HepG2 (cell line): ENCODE measurements around the gene OTP. TPM values are rescaled to one million over a fixed set of nuclear protein-coding genes. Genes with fewer than 3 reads are reported as not detected.

Source experiments
- ATAC-seq: fragments of 200-7000 bp; cut with Tn5 transposase; 3 replicates; pipeline ENCODE4 v1.9.1; 2020; ENCODE audit warnings: mild to moderate bottlenecking, moderate library complexity
- BruUV-seq: library from RNA; stranded (reverse); fragments of 400-500 nt; replicated peaks from 2 replicates; lab custom pipeline; 2021; lab: Mats Ljungman, UMichigan
- CTCF ChIA-PET: fragments of 300-600 bp; formaldehyde crosslinking; extraction: SDS; loops from one replicate; lab custom pipeline; 2021; ENCODE audit warnings: low total read pairs, inconsistent platforms, low intra/inter-chr PET ratio; lab: Yijun Ruan, JAX
- POLR2A ChIA-PET: fragments of 350-600 bp; sonication (Branson Sonifier 250); formaldehyde crosslinking; loops from one replicate; lab custom pipeline; 2020; ENCODE audit warnings: antibody characterized with exemption, inconsistent platforms; lab: Yijun Ruan, JAX
- DNase-seq: peaks from one replicate; pipeline ENCODE4 v3.0.0-alpha.2; 2015; ENCODE audit warnings: low spot score
- FAIRE-seq: peaks from 3 replicates; lab custom pipeline; 2011; peaks lifted over from hg19 to GRCh38; lab: Jason Lieb, UNC
- H2AFZ ChIP-seq: one replicate; pipeline ENCODE4 v1.6.1; 2011; ENCODE audit warnings: low read length, inconsistent platforms
- H3K27ac ChIP-seq: fragments of 300-600 bp; 3 replicates; pipeline ENCODE4 v1.8.0; 2011; ENCODE audit warnings: mixed run types, mild to moderate bottlenecking, mixed read lengths, low read length, inconsistent platforms; ENCODE audit not compliant: insufficient read depth; ENCODE audit errors: extremely low read length
- H3K27me3 ChIP-seq, 2 experiments: fragments of 200-600 bp in 1 of 2; 2 replicates in 1 of 2; 3 replicates in 1 of 2; pipeline versions ENCODE4 v1.6.0 to v1.8.0; 2011; ENCODE audit warnings: low read length in 2 of 2, mild to moderate bottlenecking in 2 of 2, moderate library complexity in 2 of 2, inconsistent platforms in 1 of 2; ENCODE audit not compliant: insufficient read depth in 2 of 2, control insufficient read depth in 1 of 2
- H3K36me3 ChIP-seq, 2 experiments: fragments of 200-600 bp in 1 of 2; replicated peaks in 1 of 2; 2 replicates in 1 of 2; 3 replicates in 1 of 2; pipeline versions ENCODE4 v1.5.1 to v1.8.0; 2011; ENCODE audit warnings: low read length in 2 of 2, inconsistent platforms in 1 of 2; ENCODE audit not compliant: insufficient read depth in 2 of 2, control insufficient read depth in 1 of 2
- H3K4me1 ChIP-seq: 2 replicates; pipeline ENCODE4 v1.5.1; 2012; ENCODE audit warnings: low read length, inconsistent platforms; ENCODE audit not compliant: insufficient read depth
- H3K4me2 ChIP-seq: 2 replicates; pipeline ENCODE4 v1.6.0; 2011; ENCODE audit warnings: low read depth, low read length, inconsistent platforms
- H3K4me3 ChIP-seq, 3 experiments: fragments of 200-600 bp in 1 of 3; sonication (generic), shearing (Covaris generic) in 1 of 3; replicated peaks in 1 of 3; 2 replicates each; pipeline ENCODE4 v1.5.1; 2011 to 2016; ENCODE audit warnings: low read length in 3 of 3, inconsistent platforms in 2 of 3, low read depth in 2 of 3, mild to moderate bottlenecking in 2 of 3, control low read depth in 1 of 3, mixed read lengths in 1 of 3; ENCODE audit not compliant: insufficient read depth in 1 of 3
- H3K79me2 ChIP-seq: one replicate; pipeline ENCODE4 v1.6.1; 2011; ENCODE audit warnings: low read length, inconsistent platforms; ENCODE audit not compliant: insufficient read depth
- H3K9ac ChIP-seq: 2 replicates; pipeline ENCODE4 v1.6.0; 2011; ENCODE audit warnings: mild to moderate bottlenecking, low read depth, low read length, inconsistent platforms; ENCODE audit not compliant: insufficient read depth
- H3K9me3 ChIP-seq: 2 replicates; pipeline ENCODE4 v1.5.1; 2012; ENCODE audit warnings: mild to moderate bottlenecking, low read length
- H4K20me1 ChIP-seq: 2 replicates; pipeline ENCODE4 v1.6.0; 2011; ENCODE audit warnings: inconsistent platforms, mild to moderate bottlenecking, low read length, moderate library complexity; ENCODE audit not compliant: insufficient read depth
- HCFC1 ChIP-seq: fragments of 150-350 bp; IDR thresholded peaks from 2 replicates; pipeline ENCODE4 v1.6.1; 2014; ENCODE audit warnings: low read depth, low read length
- ZBTB1 ChIP-seq: sonication (generic); formaldehyde crosslinking; IDR thresholded peaks from 2 replicates; pipeline ENCODE4 v1.4.0; 2020; ENCODE audit warnings: missing genetic modification reagents, borderline replicate concordance
- ZKSCAN8 ChIP-seq: IDR thresholded peaks from 2 replicates; pipeline ENCODE4 v1.6.1; 2016; ENCODE audit warnings: borderline replicate concordance, missing genetic modification reagents, missing compliant biosample characterization
- WGBS: methylation state at CpG from one replicate; pipeline ENCODE4 v1.1.6; 2017; ENCODE audit warnings: low lambda C conversion rate; 5-methylcytosine and 5-hydroxymethylcytosine counted together
- in situ Hi-C: cut with HindIII; loops from 2 replicates; pipeline ENCODE4 v1.10.0; 2017; ENCODE audit warnings: low pct_unique_long_range_greater_than_20kb; ENCODE audit not compliant: extremely low pct_ligation_motif_present
- intact Hi-C: fragments of 100-400 bp; cut with micrococcal nuclease; formaldehyde crosslinking; loops from one replicate; pipeline ENCODE4 v1.10.0; 2022; ENCODE audit not compliant: unreplicated experiment
- polyA plus RNA-seq, 8 experiments: library from polyadenylated mRNA; depleted of rRNA in 3 of 8; stranded (reverse) in 7 of 8; unstranded in 1 of 8; fragments of >200 nt; fragmentation: Illumina TruSeq in 4 of 8; extraction: Trizol in 4 of 8; gene quantifications; 2 replicates each; pipeline versions ENCODE4 v1.2.1 to v1.2.3, GENCODE V29; 2011 to 2016; ENCODE audit warnings: low read depth in 4 of 8, missing spikeins in 1 of 8, mixed read lengths in 1 of 8; ENCODE audit not compliant: insufficient read depth in 1 of 8
- total RNA-seq, 5 experiments: library from RNA; depleted of rRNA; stranded (reverse); fragments of >200 nt; fragmentation: Illumina TruSeq; extraction: Trizol; gene quantifications; 2 replicates each; pipeline ENCODE4 v1.2.3, GENCODE V29; 2016; ENCODE audit warnings: low read depth in 1 of 5
- TF ChIP-seq, protein P1 (sequence below): sonication (generic); formaldehyde crosslinking; IDR thresholded peaks from 2 replicates; pipeline ENCODE4 v1.8.1; 2022; ENCODE audit warnings: mild to moderate bottlenecking, missing genetic modification reagents

Gene OTP
- total and polyA plus RNA-seq, 2 of the 13 experiments (the other 11 are each of a cell fraction or from before 2014, with no cell fraction given): not detected

DNA sequence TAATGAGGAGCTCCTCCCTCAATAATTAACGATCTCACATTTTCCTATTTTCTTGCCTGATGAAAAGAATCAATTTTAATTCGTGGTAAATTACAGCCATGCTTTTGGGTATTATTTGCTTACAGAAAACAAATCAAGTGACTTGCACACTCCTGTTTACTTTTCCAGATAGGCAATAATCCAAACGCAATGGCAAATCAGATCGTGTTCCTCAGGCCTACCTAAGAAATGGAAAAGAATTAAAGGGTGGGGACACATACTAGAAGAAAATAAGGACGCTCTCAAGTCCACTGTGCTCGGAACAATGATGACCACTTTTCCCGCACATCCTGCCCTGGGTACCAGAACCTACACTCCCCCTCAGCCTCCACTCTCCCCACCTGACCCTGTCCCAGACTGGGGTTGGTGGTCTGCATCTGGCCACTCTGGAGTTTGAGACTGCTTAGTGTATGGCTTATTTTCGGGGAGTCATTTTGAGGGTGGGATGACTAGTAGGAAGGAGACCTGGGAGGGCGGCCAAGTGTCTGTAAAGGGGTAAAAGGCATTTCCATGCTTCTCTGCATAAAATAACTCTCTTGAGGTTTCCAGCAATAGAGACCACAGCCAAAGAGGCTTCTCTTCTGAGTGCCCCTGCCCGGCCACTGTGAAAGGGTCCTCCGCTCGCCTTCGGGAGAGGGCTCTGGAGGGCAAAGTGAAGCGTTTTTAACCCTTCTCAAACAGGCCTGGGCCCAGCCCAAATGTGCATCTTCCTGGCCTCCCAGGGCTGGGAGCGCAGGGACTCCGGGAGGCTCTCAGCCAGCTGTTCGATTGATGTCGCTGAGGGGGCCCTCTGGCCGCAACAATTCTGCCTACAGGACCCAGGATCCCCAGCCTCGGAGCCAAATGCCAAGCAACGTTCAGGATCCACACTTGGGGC lies 4.5 kb upstream of the OTP start:
- WGBS: 49% methylated on average over 17 of the region's 21 CpGs
- DNase-seq (no peak), FAIRE-seq (no peak), ATAC-seq (no peak)
- H3K27me3 ChIP-seq: peaks cover 7 to 72% of the 10 kb centered on the region in 2 experiments
- no peaks in the 10 kb centered on the region for H3K4me1 ChIP-seq
- no TSS peak for BruUV-seq
- H3K9ac ChIP-seq: no peak overlapping the region
- H3K4me3 ChIP-seq: no peak overlapping the region
- no peaks in the 10 kb centered on the region for H3K79me2 ChIP-seq
- H3K27ac ChIP-seq: no peak overlapping the region
- H3K9me3 ChIP-seq: no peaks in the 10 kb centered on the region
- no peak overlapping the region for H2AFZ ChIP-seq
- ChIA-PET POLR2A (no interaction called here), CTCF (no interaction called here)
- in situ Hi-C loops: loop anchor here (10.0 kb wide), 1 partner anchor 342 kb away; no protein-coding TSS in a partner anchor
- no peak for TF ChIP-seq HCFC1
- TF ChIP-seq, protein P1, sequence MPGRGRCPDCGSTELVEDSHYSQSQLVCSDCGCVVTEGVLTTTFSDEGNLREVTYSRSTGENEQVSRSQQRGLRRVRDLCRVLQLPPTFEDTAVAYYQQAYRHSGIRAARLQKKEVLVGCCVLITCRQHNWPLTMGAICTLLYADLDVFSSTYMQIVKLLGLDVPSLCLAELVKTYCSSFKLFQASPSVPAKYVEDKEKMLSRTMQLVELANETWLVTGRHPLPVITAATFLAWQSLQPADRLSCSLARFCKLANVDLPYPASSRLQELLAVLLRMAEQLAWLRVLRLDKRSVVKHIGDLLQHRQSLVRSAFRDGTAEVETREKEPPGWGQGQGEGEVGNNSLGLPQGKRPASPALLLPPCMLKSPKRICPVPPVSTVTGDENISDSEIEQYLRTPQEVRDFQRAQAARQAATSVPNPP (CRISPR knock-in tag): no peak
- TF ChIP-seq ZBTB1: no peak
- no peak for TF ChIP-seq ZKSCAN8 (CRISPR knock-in tag)
- no peak overlapping the region for H3K4me2 ChIP-seq
- intact Hi-C loops: no loop called here
- H4K20me1 ChIP-seq: no peaks in the 10 kb centered on the region
- H3K36me3 ChIP-seq: no peaks in the 10 kb centered on the region
